ENCODE measurements around the gene ECSCR. TPM values are rescaled to one million over a fixed set of nuclear protein-coding genes. Genes with fewer than 3 reads are reported as not detected.

The ECSCR gene
- total and polyA plus RNA-seq, 2 donors (not counting 1 experiment from before 2014, with no cell fraction given): not detected

DNA sequence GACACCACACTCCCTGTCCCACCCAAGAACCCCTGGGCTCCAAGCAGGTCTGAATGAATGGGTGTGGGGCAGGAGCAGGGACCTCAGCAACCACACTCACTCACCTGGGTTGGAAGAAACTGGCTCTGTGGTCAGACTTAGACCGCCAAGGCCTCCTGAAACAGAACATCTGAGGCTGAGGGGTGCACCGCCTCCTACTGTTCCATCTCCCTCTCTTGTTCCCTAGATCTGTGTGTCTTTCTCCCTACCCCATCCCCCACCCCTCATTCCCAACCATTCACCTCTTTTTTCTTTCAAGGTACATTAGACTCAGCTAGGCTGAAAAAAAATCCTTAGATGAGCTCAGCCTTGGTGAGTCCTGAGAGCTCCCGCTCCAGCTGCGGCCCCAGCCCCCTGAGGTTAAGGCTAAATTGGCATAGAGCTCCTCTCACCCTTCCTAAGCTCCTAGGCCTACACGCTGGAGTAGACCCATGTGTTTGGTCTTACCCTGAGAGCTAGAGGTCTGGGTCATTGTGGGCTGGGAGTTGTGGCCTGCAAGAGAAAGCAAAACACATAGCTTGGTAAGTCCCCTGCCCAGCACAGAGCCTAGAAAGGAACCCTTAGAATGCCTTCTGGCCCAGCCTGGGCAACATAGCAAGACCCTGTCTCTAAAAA, 4.8 kb downstream of the ECSCR start:
- no peaks in the 10 kb centered on the region for H3K79me2 ChIP-seq (ENCODE audit: control insufficient read depth, insufficient read depth, low read length)
- Mint-ChIP-seq H3K27me3 (no peaks in the 10 kb centered on the region), H3K4me3 (no peak overlapping the region), H3K4me1 (peaks cover 20% of the 10 kb centered on the region), H3K27ac (no peak overlapping the region), H3K9me3 (ENCODE audit: insufficient read depth) (no peaks in the 10 kb centered on the region)
- H3K27ac ChIP-seq (ENCODE audit: low read length in 2 of 2): no peak overlapping the region
- no peak for DNase-seq
- no peak overlapping the region for H3K4me3 ChIP-seq (ENCODE audit: control extremely low read depth in 1 of 5, extremely low read depth in 1 of 5, insufficient read depth in 1 of 5, low read depth in 2 of 5, low read length in 4 of 5)
- ATAC-seq (ENCODE audit: low read depth): no peak
- no peak overlapping the region for H3K9ac ChIP-seq (ENCODE audit: low read length)
- ChIA-PET POLR2A (interaction anchor here (0.6 kb wide), 2 partner anchors 8 to 270 kb away, joined by 3 read pairs; no protein-coding TSS in a partner anchor), CTCF (interaction anchor here (0.7 kb wide), 1 partner anchor 1017 kb away, joined by 4 read pairs; no protein-coding TSS in a partner anchor)
- no peak for TF ChIP-seq EZH2 (IDR thresholded peaks at IDR 0.05; ENCODE audit: borderline replicate concordance, insufficient read depth, low read depth, low read length, poor library complexity, severe bottlenecking)
- TF ChIP-seq, protein P1, sequence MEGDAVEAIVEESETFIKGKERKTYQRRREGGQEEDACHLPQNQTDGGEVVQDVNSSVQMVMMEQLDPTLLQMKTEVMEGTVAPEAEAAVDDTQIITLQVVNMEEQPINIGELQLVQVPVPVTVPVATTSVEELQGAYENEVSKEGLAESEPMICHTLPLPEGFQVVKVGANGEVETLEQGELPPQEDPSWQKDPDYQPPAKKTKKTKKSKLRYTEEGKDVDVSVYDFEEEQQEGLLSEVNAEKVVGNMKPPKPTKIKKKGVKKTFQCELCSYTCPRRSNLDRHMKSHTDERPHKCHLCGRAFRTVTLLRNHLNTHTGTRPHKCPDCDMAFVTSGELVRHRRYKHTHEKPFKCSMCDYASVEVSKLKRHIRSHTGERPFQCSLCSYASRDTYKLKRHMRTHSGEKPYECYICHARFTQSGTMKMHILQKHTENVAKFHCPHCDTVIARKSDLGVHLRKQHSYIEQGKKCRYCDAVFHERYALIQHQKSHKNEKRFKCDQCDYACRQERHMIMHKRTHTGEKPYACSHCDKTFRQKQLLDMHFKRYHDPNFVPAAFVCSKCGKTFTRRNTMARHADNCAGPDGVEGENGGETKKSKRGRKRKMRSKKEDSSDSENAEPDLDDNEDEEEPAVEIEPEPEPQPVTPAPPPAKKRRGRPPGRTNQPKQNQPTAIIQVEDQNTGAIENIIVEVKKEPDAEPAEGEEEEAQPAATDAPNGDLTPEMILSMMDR (IDR thresholded peaks at IDR 0.05): no peak
- intact Hi-C loops (cut with micrococcal nuclease): no loop called here
- H3K4me1 ChIP-seq (ENCODE audit: control insufficient read depth in 2 of 2, insufficient read depth in 2 of 2, low read length in 2 of 2): peaks cover 10 to 19% of the 10 kb centered on the region in 2 donors
- WGBS (ENCODE audit: insufficient coverage): 88% methylated on average over 4 of the region's 5 CpGs
- H3K27me3 ChIP-seq (replicated peaks in 1 of 4; ENCODE audit: control extremely low read depth in 1 of 4, control insufficient read depth in 3 of 4, insufficient read depth in 4 of 4, low read length in 3 of 4): no peaks in the 10 kb centered on the region
- H3K4me2 ChIP-seq (replicated peaks; ENCODE audit: low read depth, low read length, poor library complexity, severe bottlenecking): no peak overlapping the region
- no peaks in the 10 kb centered on the region for H4K20me1 ChIP-seq (ENCODE audit: control insufficient read depth, insufficient read depth, low read length, poor library complexity, severe bottlenecking)
- no peaks in the 10 kb centered on the region for H3K36me3 ChIP-seq (replicated peaks in 1 of 2; ENCODE audit: control extremely low read depth in 1 of 2, control insufficient read depth in 1 of 2, extremely low read depth in 1 of 2, insufficient read depth in 2 of 2, low read length in 1 of 2)
- H3K9me3 ChIP-seq (ENCODE audit: control extremely low read depth in 1 of 3, control insufficient read depth in 2 of 3, insufficient read depth in 1 of 3, low read length in 2 of 3): no peaks in the 10 kb centered on the region
- H2AFZ ChIP-seq (ENCODE audit: insufficient read depth, low read depth, low read length, poor library complexity, severe bottlenecking): no peak overlapping the region

DNA sequence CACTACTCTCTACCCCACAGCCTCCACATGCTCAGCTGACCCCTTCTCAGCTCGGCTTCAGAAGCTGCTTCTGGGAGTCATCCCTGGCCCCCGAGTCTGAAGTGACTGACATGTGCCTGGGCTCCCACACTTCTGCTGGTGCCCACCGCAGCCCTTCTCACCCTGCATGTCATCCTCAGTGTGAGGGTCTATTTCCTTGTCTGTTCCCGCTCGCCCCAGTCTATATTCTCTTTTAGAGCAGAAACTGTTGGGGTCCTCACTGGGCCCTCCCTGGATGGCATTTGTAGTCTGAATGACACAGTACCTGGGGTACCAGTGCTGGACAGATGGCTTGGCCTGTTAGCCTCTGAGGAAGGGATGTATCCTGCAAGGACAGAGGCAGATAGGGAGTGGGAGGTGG, 5.3 kb downstream of the ECSCR start:
- 93% methylated on average over 5 of the region's 5 CpGs for WGBS (ENCODE audit: insufficient coverage)
- Histone ChIP-seq H3K79me2 (ENCODE audit: control insufficient read depth, insufficient read depth, low read length) (no peaks in the 10 kb centered on the region), H3K27me3 (replicated peaks in 1 of 4; ENCODE audit: control extremely low read depth in 1 of 4, control insufficient read depth in 3 of 4, insufficient read depth in 4 of 4, low read length in 3 of 4) (no peaks in the 10 kb centered on the region), H4K20me1 (ENCODE audit: control insufficient read depth, insufficient read depth, low read length, poor library complexity, severe bottlenecking) (no peaks in the 10 kb centered on the region), H3K4me2 (replicated peaks; ENCODE audit: low read depth, low read length, poor library complexity, severe bottlenecking) (no peak overlapping the region), H3K36me3 (replicated peaks in 1 of 2; ENCODE audit: control extremely low read depth in 1 of 2, control insufficient read depth in 1 of 2, extremely low read depth in 1 of 2, insufficient read depth in 2 of 2, low read length in 1 of 2) (no peaks in the 10 kb centered on the region), H3K27ac (ENCODE audit: low read length in 2 of 2) (no peak overlapping the region), H3K4me3 (ENCODE audit: control extremely low read depth in 1 of 5, extremely low read depth in 1 of 5, insufficient read depth in 1 of 5, low read depth in 2 of 5, low read length in 4 of 5) (no peak overlapping the region), H2AFZ (ENCODE audit: insufficient read depth, low read depth, low read length, poor library complexity, severe bottlenecking) (no peak overlapping the region), H3K9me3 (ENCODE audit: control extremely low read depth in 1 of 3, control insufficient read depth in 2 of 3, insufficient read depth in 1 of 3, low read length in 2 of 3) (no peaks in the 10 kb centered on the region), H3K4me1 (ENCODE audit: control insufficient read depth in 2 of 2, insufficient read depth in 2 of 2, low read length in 2 of 2) (peaks cover 10 to 19% of the 10 kb centered on the region in 2 donors), H3K9ac (ENCODE audit: low read length) (no peak overlapping the region)
- Mint-ChIP-seq H3K4me1 (peaks cover 20% of the 10 kb centered on the region), H3K27me3 (no peaks in the 10 kb centered on the region), H3K27ac (no peak overlapping the region), H3K4me3 (no peak overlapping the region), H3K9me3 (ENCODE audit: insufficient read depth) (no peaks in the 10 kb centered on the region)
- intact Hi-C loops (cut with micrococcal nuclease): no loop called here
- ATAC-seq (ENCODE audit: low read depth): no peak
- ChIA-PET CTCF (no interaction called here), POLR2A (interaction anchor here (0.6 kb wide), 1 partner anchor 9 kb away, joined by 3 read pairs; no protein-coding TSS in a partner anchor)
- TF ChIP-seq, protein P1 (IDR thresholded peaks at IDR 0.05): no peak
- no peak for TF ChIP-seq EZH2 (IDR thresholded peaks at IDR 0.05; ENCODE audit: borderline replicate concordance, insufficient read depth, low read depth, low read length, poor library complexity, severe bottlenecking)
- DNase-seq: no peak

Data from B cell (primary cell).